Measurements from ENCODE around the gene TBCC.

The TBCC gene

DNA sequence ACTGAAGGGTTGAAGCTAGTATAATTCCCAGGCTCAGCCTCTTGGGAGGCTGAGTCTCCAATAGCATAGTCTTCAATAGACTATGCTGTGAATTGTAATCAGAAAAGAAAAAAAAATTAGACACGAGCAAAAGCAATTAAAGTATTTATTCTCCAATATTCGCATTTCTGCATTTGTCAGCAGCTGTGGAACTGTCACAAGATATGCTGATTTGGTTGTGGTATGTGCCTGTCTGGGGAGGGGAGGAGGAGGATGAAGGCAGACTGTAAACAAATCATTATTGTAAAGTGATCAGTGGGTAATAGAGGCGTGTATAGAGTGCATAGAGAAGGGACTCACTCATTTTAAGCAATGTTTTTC is 25.8 kb upstream of the TBCC start:
- DNase-seq (ENCODE audit: low read depth in 2 of 2) = no peak

- DNase-seq (ENCODE audit: low read depth in 2 of 2) = no peak
Measured at GRCh38 chr6:42769836-42770235, 23.9 kb upstream of the TBCC start.

DNA sequence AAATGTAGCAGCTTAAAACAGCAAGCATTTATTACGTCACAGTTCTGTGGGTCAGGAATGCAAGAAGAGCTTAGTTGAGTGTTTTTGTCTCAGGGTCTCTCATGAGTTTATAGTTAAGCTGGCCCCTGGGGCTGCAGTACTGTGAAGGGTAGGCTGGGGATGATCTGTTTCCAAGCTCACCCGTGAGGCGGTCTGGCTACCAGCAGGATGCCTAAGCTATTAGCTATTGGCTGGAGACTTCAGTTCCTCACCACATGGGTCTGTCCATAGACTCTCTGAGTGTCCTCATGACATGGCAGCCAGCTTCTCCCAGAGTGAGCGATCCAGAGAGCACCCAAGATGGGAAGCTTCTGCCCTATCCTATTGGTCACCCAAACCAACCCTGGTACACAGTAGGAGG is 23.1 kb upstream of the TBCC start:
- no peak for DNase-seq (ENCODE audit: low read depth in 2 of 2)

DNA sequence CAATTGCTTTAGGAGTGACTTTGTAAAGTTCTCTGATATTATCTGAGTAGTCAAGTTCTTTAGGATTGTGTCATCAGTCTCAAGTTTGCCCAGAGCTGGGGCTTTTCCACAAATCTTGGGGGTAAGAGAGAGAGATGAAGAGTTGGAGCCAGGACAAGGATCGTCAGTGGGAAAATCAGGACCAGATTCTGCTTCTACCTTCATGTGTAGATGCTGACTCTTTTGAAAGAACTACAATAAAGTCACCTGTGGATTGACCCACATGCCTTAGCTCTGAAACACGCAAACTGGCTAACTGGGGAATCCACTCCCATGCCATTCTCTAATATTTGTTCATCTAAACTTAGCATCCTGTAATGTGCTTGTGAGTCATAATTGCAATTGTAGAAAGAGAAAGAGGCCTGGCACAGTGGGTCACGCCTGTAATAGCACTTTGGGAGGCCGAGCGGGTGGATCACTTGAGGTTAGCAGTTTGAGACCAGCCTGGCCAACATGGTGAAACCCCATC is 20.3 kb upstream of the TBCC start:
- no peak for DNase-seq (ENCODE audit: low read depth in 2 of 2)

- DNase-seq (ENCODE audit: low read depth in 2 of 2) = no peak
Measured at GRCh38 chr6:42764911-42765648, 19.2 kb upstream of the TBCC start.

GRCh38 chr6:42762950-42763349 is 17.0 kb upstream of the TBCC start:
- no peak for DNase-seq (ENCODE audit: low read depth in 2 of 2)

DNA sequence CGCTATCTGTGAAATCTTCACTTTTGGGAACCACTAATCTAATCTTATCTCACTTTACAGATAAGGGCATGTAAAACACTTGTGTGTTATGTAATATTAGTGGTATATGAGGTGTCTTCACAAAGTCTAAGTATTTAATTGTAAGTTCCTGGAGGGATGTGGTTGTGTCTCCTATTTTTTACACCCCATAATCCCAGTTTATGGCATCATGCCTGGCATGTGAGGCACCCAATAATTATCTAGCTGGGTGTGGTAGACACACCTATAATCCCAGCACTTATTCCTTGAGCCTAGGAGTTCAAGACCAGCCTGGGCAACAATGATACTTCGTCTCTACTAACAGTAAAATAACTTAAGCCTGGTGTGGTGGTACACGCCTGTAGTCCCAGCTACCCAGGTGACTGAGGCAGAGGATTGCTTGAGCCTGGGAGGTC is 16.5 kb upstream of the TBCC start:
- DNase-seq (ENCODE audit: low read depth in 2 of 2) = no peak

- DNase-seq (ENCODE audit: low read depth in 2 of 2) = no peak
Measured at GRCh38 chr6:42761287-42762067, 15.6 kb upstream of the TBCC start.

DNA sequence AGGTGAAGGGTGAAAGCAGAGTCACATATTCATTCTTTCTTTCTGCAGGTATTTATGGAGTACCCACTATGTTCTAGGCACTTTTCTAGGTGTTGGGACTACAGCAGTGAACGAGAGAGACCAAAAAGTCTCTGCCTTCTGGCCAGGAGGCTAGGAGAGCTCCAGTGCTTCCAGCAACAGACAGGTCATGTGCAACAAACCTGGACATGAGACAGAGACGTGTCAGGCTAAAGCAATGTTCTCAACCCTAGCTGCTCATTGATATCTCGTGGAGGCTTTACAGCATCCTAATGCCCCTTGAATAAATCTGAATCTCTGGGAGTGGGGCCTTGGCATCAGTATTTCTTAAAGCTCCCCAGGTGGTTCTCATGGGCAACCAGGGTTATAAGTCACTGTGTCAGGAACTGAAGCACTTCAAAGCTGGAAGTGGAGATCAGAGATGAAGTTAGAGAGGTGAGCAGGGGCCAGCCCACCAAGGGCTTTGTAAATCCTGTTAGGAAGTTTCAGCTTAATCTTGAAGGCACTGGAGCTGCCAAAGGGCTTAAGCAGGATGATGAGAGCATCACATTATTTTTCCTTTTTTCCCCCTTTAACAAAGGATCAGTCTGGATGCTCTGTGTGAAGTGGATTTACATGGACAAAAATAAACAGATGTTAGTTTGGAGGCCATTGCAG is 13.0 kb upstream of the TBCC start:
- no peak for DNase-seq (ENCODE audit: low read depth in 2 of 2)

DNA sequence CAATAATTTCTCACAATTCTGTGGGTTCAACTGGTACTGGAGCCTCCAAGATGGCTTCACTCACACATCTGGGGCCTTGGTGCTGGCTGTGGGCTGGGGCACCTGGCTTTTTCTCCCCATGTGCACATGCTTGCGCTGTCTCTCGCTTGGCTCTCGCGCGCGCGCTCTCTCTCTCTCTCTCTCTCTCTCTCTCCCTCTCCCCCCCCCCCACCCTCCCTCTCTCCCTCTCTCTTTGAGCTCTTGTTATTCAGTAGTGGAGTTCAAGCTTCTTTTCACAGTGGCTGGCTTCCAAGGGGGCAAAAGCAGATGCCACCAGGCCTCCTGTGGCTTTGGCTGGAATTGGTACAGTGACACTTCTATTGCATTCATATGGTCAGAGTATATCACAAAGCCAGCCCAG is 10.8 kb upstream of the TBCC start:
- DNase-seq (ENCODE audit: low read depth in 2 of 2) = no peak

GRCh38 chr6:42754759-42755158 is 8.9 kb upstream of the TBCC start:
- DNase-seq (ENCODE audit: low read depth in 2 of 2) = no peak

GRCh38 chr6:42751055-42751454 is 5.2 kb upstream of the TBCC start:
- DNase-seq (ENCODE audit: low read depth in 2 of 2) = no peak

DNA sequence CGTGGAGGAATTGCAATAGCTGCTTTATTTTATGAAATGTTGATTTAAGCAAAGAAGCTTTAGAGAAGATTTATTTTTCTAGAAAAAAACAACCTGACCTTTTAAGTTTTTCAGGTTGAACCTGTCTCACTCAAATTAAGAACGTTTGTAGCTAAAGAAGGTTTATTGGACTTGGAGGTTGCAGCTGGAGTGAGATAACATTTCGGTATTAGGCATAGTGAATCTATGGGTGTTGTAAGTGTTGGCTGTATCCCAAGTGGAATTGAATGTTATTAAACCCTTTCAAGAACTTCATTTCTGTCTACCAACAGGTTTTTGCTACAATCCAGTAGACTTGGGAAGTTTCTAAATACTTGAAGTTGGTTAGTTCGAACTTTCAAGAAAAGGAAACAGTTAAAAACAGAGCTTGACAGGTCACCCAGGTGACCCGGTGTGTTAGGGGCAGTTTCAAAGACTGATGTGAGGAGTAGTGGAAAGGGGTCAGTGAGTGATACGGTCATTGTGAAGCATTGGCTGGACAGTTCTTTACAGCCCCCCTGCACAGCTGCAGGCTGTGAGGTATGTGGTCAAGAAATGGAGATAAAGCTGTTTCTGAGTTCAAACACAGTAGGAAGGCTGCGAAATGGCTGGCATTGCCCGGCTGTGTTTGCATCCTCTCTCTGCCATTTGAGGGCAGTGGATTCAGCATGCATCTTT is 2.4 kb upstream of the TBCC start:
- no peak for DNase-seq (ENCODE audit: low read depth in 2 of 2)

GRCh38 chr6:42746463-42747391 is 824 bp upstream of the TBCC start:
- DNase-seq (ENCODE audit: low read depth in 2 of 2) = peak; percentile 52 to 66

GRCh38 chr6:42745083-42745639 is 742 bp downstream of the TBCC start:
- peak in 1 of 2 donors; percentile 13 for DNase-seq (ENCODE audit: low read depth in 2 of 2)

GRCh38 chr6:42744351-42744893 is 1.5 kb downstream of the TBCC start:
- DNase-seq (ENCODE audit: low read depth in 2 of 2) = no peak

DNA sequence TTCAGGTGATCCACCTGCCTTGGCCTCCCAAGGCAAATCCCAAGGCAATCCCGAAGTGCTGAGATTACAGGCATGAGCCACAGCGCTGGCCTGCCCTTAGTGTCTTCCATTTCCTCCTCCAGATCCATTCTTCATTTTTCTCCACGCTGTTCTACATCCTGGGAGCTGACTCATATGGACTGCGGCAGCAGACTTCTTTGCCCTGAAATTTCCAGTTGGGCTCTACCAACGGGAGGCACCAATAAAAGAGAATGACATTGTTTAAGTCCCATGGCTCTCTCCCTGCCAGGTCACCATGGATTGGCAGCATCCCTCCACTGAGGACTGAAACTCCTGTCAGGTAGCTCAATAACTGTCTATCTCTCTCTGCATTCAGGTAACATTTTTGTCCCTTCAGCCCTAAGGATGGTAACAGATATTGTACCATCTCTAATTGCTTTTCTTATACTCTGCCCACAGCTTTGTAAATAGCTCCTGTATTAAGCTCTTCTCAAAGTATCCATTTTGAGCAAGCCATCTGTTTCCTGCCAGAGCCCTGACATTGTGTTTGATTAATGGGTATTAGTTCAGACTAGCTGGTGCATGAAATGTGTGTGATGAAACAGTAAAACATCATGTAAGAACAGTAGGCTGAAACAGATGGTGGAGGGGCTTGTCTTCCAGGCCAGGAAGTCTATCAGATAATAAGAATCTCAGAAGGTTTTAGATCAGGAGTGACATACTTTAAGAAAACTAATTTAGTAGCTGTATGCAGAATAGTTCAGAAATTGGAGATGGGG is 3.6 kb downstream of the TBCC start:
- no peak for DNase-seq (ENCODE audit: low read depth in 2 of 2)

DNA sequence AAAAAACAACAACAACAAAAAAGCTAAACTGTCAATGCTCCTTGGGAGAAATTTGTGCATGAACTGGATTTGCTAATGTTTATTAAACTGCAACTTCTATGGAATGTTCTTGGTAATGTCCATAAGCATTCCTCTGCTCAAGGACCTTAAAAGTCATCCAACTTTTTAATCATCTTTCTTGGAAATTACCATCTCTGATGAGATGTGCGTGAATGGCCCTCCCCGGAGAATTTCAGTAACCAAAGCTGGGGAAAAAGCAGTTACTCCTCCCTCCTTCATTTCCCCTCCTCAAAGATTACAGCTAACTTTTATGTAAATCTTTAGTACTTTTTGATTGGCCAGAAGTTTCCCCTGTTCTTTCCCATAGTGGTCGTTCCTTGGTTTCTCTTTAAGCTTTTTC is 5.2 kb downstream of the TBCC start:
- no peak for DNase-seq (ENCODE audit: low read depth in 2 of 2)

- DNase-seq (ENCODE audit: low read depth in 2 of 2) = no peak
Measured at GRCh38 chr6:42735976-42736375, 9.9 kb downstream of the TBCC start.

All from stimulated activated CD8-positive, alpha-beta memory T cell treated with anti-CD3 and anti-CD28 coated beads, Interleukin-2, amount 100 ng/mL, for 1 hour (primary cell).